CD14-positive monocyte (primary cell): ENCODE results near the gene LYPLAL1. TPM values are rescaled to one million over a fixed set of nuclear protein-coding genes. Genes with fewer than 3 reads are reported as not detected.

ENCODE experiments used
- DNase-seq, 3 donors: peaks; one replicate each; pipeline ENCODE4 v3.0.0-alpha.2; 2011 to 2022
- H2AFZ ChIP-seq: 2 replicates; pipeline ENCODE4 v1.6.0; 2012; ENCODE audit warnings: mild to moderate bottlenecking, low read depth, low read length, inconsistent platforms; ENCODE audit not compliant: insufficient read depth, poor library complexity, severe bottlenecking
- H3K27ac ChIP-seq, 2 donors: 1 replicate in 1 of 2; 2 replicates in 1 of 2; pipeline ENCODE4 v1.5.1; 2012 to 2013; ENCODE audit warnings: low read length in 2 of 2, control low read depth in 1 of 2, inconsistent platforms in 1 of 2, low read depth in 1 of 2, mild to moderate bottlenecking in 1 of 2
- H3K27me3 ChIP-seq, 2 donors: one replicate each; pipeline versions ENCODE4 v1.6.0 to v1.6.1; 2011 to 2013; ENCODE audit warnings: low read length in 2 of 2; ENCODE audit not compliant: control insufficient read depth in 2 of 2, insufficient read depth in 2 of 2
- H3K36me3 ChIP-seq, 2 donors: replicated peaks in 1 of 2; 1 replicate in 1 of 2; 2 replicates in 1 of 2; pipeline versions ENCODE4 v1.5.1 to v1.6.1; 2012 to 2013; ENCODE audit warnings: low read length in 2 of 2, control low read depth in 1 of 2, inconsistent platforms in 1 of 2, mild to moderate bottlenecking in 1 of 2; ENCODE audit not compliant: insufficient read depth in 2 of 2, control insufficient read depth in 1 of 2
- H3K4me1 ChIP-seq, 2 donors: 1 replicate in 1 of 2; 2 replicates in 1 of 2; pipeline versions ENCODE4 v1.5.1 to v1.6.1; 2012 to 2013; ENCODE audit warnings: low read length in 2 of 2, control low read depth in 1 of 2, inconsistent platforms in 1 of 2, mild to moderate bottlenecking in 1 of 2, moderate library complexity in 1 of 2; ENCODE audit not compliant: insufficient read depth in 2 of 2, control insufficient read depth in 1 of 2
- H3K4me2 ChIP-seq: replicated peaks from 2 replicates; pipeline ENCODE3; 2012; ENCODE audit warnings: low read length, moderate library complexity, mild to moderate bottlenecking; ENCODE audit not compliant: poor library complexity, severe bottlenecking; ENCODE audit errors: extremely low read depth
- H3K4me3 ChIP-seq, 3 experiments: fragments of 200-600 bp in 1 of 3; sonication (generic) in 1 of 3; replicated peaks in 1 of 3; 1 replicate in 2 of 3; 2 replicates in 1 of 3; pipeline ENCODE4 v1.5.1; 2011 to 2013; ENCODE audit warnings: low read length in 3 of 3, mild to moderate bottlenecking in 3 of 3, control low read depth in 2 of 3, low read depth in 2 of 3, inconsistent platforms in 1 of 3, moderate library complexity in 1 of 3
- H3K79me2 ChIP-seq: 2 replicates; pipeline ENCODE4 v1.6.0; 2012; ENCODE audit warnings: mild to moderate bottlenecking, control low read depth, inconsistent platforms, low read length, moderate library complexity; ENCODE audit not compliant: insufficient read depth
- H3K9ac ChIP-seq: 2 replicates; pipeline ENCODE4 v1.6.0; 2017; ENCODE audit warnings: low read length, mild to moderate bottlenecking; ENCODE audit not compliant: insufficient read depth, poor library complexity, severe bottlenecking
- H3K9me3 ChIP-seq, 2 donors: replicated peaks in 1 of 2; 1 replicate in 1 of 2; 2 replicates in 1 of 2; pipeline versions ENCODE4 v1.5.1 to v1.6.1; 2012 to 2013; ENCODE audit warnings: low read length in 2 of 2, control low read depth in 1 of 2; ENCODE audit not compliant: control insufficient read depth in 1 of 2, insufficient read depth in 1 of 2
- H4K20me1 ChIP-seq: 2 replicates; pipeline ENCODE4 v1.6.0; 2012; ENCODE audit warnings: mild to moderate bottlenecking, low read length, control low read depth, moderate library complexity; ENCODE audit not compliant: insufficient read depth
- H3K27ac Mint-ChIP-seq, 7 donors: one replicate each; pipeline ENCODE4 v1.8.0; 2020; ENCODE audit warnings: mild to moderate bottlenecking in 7 of 7, mixed read lengths in 7 of 7, moderate library complexity in 6 of 7, inconsistent platforms in 2 of 7
- H3K27me3 Mint-ChIP-seq, 3 donors: one replicate each; pipeline ENCODE4 v1.8.0; 2021 to 2022; ENCODE audit warnings: low read depth in 3 of 3, mild to moderate bottlenecking in 3 of 3, mixed read lengths in 3 of 3, moderate library complexity in 3 of 3, inconsistent platforms in 1 of 3
- H3K36me3 Mint-ChIP-seq, 2 donors: one replicate each; pipeline ENCODE4 v1.8.0; 2020; ENCODE audit warnings: mixed read lengths in 2 of 2, inconsistent platforms in 1 of 2, mild to moderate bottlenecking in 1 of 2
- H3K4me1 Mint-ChIP-seq: one replicate; pipeline ENCODE4 v1.8.0; 2020; ENCODE audit warnings: mild to moderate bottlenecking, mixed read lengths
- H3K4me3 Mint-ChIP-seq, 2 donors: one replicate each; pipeline ENCODE4 v1.8.0; 2020; ENCODE audit warnings: mild to moderate bottlenecking in 2 of 2, mixed read lengths in 2 of 2, moderate library complexity in 1 of 2
- H3K9me3 Mint-ChIP-seq, 7 donors: one replicate each; pipeline ENCODE4 v1.8.0; 2020 to 2022; ENCODE audit warnings: mixed read lengths in 7 of 7, mild to moderate bottlenecking in 6 of 7, moderate library complexity in 6 of 7, inconsistent platforms in 2 of 7
- CTCF ChIP-seq: fragments of 200-600 bp; IDR thresholded peaks from one replicate; pipeline ENCODE4 v1.8.0; 2022; ENCODE audit warnings: antibody characterized with exemption, mild to moderate bottlenecking
- WGBS: methylation state at CpG from one replicate; pipeline ENCODE4 v1.1.5; 2013; ENCODE audit warnings: missing lambda C conversion rate; ENCODE audit not compliant: insufficient coverage; 5-methylcytosine and 5-hydroxymethylcytosine counted together
- intact Hi-C, 2 donors: fragments of 100-400 bp; cut with micrococcal nuclease; formaldehyde crosslinking; loops; one replicate each; pipeline versions ENCODE4 v1.15.0 to v1.15.1; 2023
- polyA plus RNA-seq, 3 donors: library from polyadenylated mRNA; depleted of rRNA in 1 of 3; unstranded in 2 of 3; stranded (reverse) in 1 of 3; fragments of 300-500 nt in 2 of 3; fragments of >200 nt in 1 of 3; fragmentation: Illumina TruSeq in 2 of 3; gene quantifications; 1 replicate in 2 of 3; 2 replicates in 1 of 3; pipeline ENCODE4 v1.2.3, GENCODE V29; 2012 to 2021

The LYPLAL1 gene
- polyA plus RNA-seq, 3 donors = 10.2 to 55.9 (median 36.1) TPM

DNA sequence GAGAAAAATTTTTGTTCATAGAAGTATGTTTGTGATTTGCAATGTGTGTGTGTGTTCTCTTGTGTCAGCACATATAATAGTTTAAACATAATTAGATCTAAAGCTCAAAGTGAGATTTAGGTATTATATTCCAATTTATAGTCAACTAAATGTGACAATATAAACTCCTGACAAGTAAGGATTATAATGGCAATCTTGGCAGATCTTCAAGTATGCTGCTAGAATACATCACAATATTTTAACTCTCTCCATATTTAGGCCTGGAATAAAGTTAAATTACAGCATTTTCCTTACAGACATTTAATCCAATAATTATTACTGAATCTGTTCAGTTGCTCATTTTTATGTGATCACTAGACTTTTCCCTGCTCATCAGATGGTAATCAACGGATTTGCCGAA lies 65.8 kb downstream of the LYPLAL1 start:
- Histone ChIP-seq H2AFZ (no peak overlapping the region), H3K27me3 (no peaks in the 10 kb centered on the region), H3K4me2 (no peak overlapping the region), H3K9ac (no peak overlapping the region), H3K27ac (no peak overlapping the region), H3K4me3 (no peak overlapping the region), H3K4me1 (no peaks in the 10 kb centered on the region), H3K79me2 (no peaks in the 10 kb centered on the region), H3K9me3 (peaks cover 0 to 2% of the 10 kb centered on the region in 2 donors), H3K36me3 (no peaks in the 10 kb centered on the region), H4K20me1 (no peaks in the 10 kb centered on the region)
- no peak for TF ChIP-seq CTCF
- no CpG with 5 or more reads among the region's 2 CpGs for WGBS
- no peak for DNase-seq
- no peak overlapping the region for H3K27ac Mint-ChIP-seq
- H3K4me3 Mint-ChIP-seq = no peak overlapping the region
- H3K27me3 Mint-ChIP-seq = peaks cover 0 to 2% (median 2%) of the 10 kb centered on the region in 3 donors
- H3K9me3 Mint-ChIP-seq = peaks cover 0 to 5% (median 2%) of the 10 kb centered on the region in 7 donors
- no peaks in the 10 kb centered on the region for H3K36me3 Mint-ChIP-seq
- no peaks in the 10 kb centered on the region for H3K4me1 Mint-ChIP-seq
- intact Hi-C loops = no loop called here

GRCh38 chr1:219244864-219245263 lies 71.2 kb downstream of the LYPLAL1 start:
- H4K20me1 ChIP-seq = no peaks in the 10 kb centered on the region
- H3K4me1 Mint-ChIP-seq = no peaks in the 10 kb centered on the region
- no peak overlapping the region for H3K27ac ChIP-seq
- peak overlapping the region in 2 of 7 donors; percentile 30 to 52 for H3K27ac Mint-ChIP-seq
- TF ChIP-seq CTCF = no peak
- intact Hi-C loops = no loop called here
- peaks cover 0 to 2% (median 2%) of the 10 kb centered on the region in 3 donors for H3K27me3 Mint-ChIP-seq
- no peaks in the 10 kb centered on the region for H3K4me1 ChIP-seq
- no peak for DNase-seq
- no peak overlapping the region for H3K4me3 Mint-ChIP-seq
- H3K79me2 ChIP-seq = no peaks in the 10 kb centered on the region
- H3K4me2 ChIP-seq = no peak overlapping the region
- no peaks in the 10 kb centered on the region for H3K36me3 Mint-ChIP-seq
- no peak overlapping the region for H3K4me3 ChIP-seq
- H3K9me3 ChIP-seq = peaks cover 3 to 5% of the 10 kb centered on the region in 2 donors
- H3K9me3 Mint-ChIP-seq = peaks cover 0 to 12% (median 8%) of the 10 kb centered on the region in 7 donors
- no peak overlapping the region for H2AFZ ChIP-seq
- H3K9ac ChIP-seq = no peak overlapping the region
- H3K36me3 ChIP-seq = no peaks in the 10 kb centered on the region
- H3K27me3 ChIP-seq = no peaks in the 10 kb centered on the region
